Panc1 (cell line): Measurements from ENCODE around the gene NID1. TPM values are rescaled to one million over a fixed set of nuclear protein-coding genes. Genes with fewer than 3 reads are reported as not detected.

Experiments used
- ATAC-seq: fragments of 200-7000 bp; cut with Tn5 transposase; 2 replicates; pipeline ENCODE4 v1.9.1; 2020; ENCODE audit warnings: mild to moderate bottlenecking, moderate library complexity
- BruUV-seq: library from RNA; stranded (reverse); fragments of 400-500 nt; replicated peaks from 2 replicates; lab custom pipeline; 2021; lab: Mats Ljungman, UMichigan
- CTCF ChIA-PET: fragments of 300-600 bp; sonication (Branson Sonifier 250); formaldehyde crosslinking; loops from one replicate; lab custom pipeline; 2022; ENCODE audit warnings: antibody characterized with exemption; lab: Charles Lee
- POLR2A ChIA-PET: fragments of 300-600 bp; sonication (Branson Sonifier 250); formaldehyde crosslinking; loops from one replicate; lab custom pipeline; 2022; ENCODE audit warnings: antibody characterized with exemption; lab: Charles Lee
- DNase-seq: peaks from one replicate; pipeline ENCODE4 v3.0.0-alpha.2; 2010; ENCODE audit warnings: low read depth, low spot score
- H3K27ac ChIP-seq: 2 replicates; pipeline ENCODE4 v1.5.1; 2011; ENCODE audit warnings: mild to moderate bottlenecking, low read length, inconsistent platforms
- H3K27me3 ChIP-seq: fragments of 200-500 bp; sonication (Bioruptor generic); 2 replicates; pipeline ENCODE4 v1.6.0; 2014; ENCODE audit warnings: low read length, inconsistent platforms; ENCODE audit not compliant: control insufficient read depth, insufficient read depth
- H3K36me3 ChIP-seq: fragments of 200-500 bp; sonication (Bioruptor generic); 2 replicates; pipeline ENCODE4 v1.5.1; 2014; ENCODE audit warnings: inconsistent platforms, mild to moderate bottlenecking, low read length, moderate library complexity; ENCODE audit not compliant: control insufficient read depth, insufficient read depth
- H3K4me1 ChIP-seq: 2 replicates; pipeline ENCODE4 v1.5.1; 2011; ENCODE audit warnings: inconsistent platforms, mild to moderate bottlenecking, low read length, moderate library complexity; ENCODE audit not compliant: control insufficient read depth, insufficient read depth
- H3K4me3 ChIP-seq, 2 experiments: 2 replicates each; pipeline ENCODE4 v1.5.1; 2011 to 2012; ENCODE audit warnings: low read depth in 2 of 2, low read length in 2 of 2, mild to moderate bottlenecking in 2 of 2, inconsistent platforms in 1 of 2, moderate library complexity in 1 of 2
- H3K9me3 ChIP-seq: fragments of 200-500 bp; sonication (Bioruptor generic); 2 replicates; pipeline ENCODE4 v1.5.1; 2014; ENCODE audit warnings: low read depth, mild to moderate bottlenecking, inconsistent platforms, low read length, moderate library complexity; ENCODE audit not compliant: control insufficient read depth, insufficient read depth
- POLR2AphosphoS5 ChIP-seq: IDR thresholded peaks from 2 replicates; pipeline ENCODE4 v1.6.1; 2012; ENCODE audit warnings: mild to moderate bottlenecking, low read depth, low read length, moderate library complexity
- SIN3A ChIP-seq: IDR thresholded peaks from 2 replicates; pipeline ENCODE4 v1.6.1; 2012; ENCODE audit warnings: low read depth, mild to moderate bottlenecking, low read length, moderate library complexity, borderline replicate concordance; ENCODE audit not compliant: insufficient read depth
- TCF7L2 ChIP-seq: IDR thresholded peaks from 2 replicates; pipeline ENCODE4 v1.6.1; 2011; ENCODE audit warnings: mild to moderate bottlenecking, low read depth, low read length, inconsistent platforms
- in situ Hi-C: cut with HindIII; loops from 2 replicates; pipeline ENCODE4 v1.10.0; 2016; ENCODE audit warnings: low sequenced_read_pairs, low pct_unique_long_range_greater_than_20kb
- intact Hi-C: fragments of 100-400 bp; cut with micrococcal nuclease; formaldehyde crosslinking; loops from one replicate; pipeline ENCODE4 v1.10.0; 2022; ENCODE audit not compliant: unreplicated experiment
- total RNA-seq: library from RNA; stranded (reverse); gene quantifications from one replicate; pipeline ENCODE4 v1.2.1, GENCODE V29; 2021; ENCODE audit not compliant: unreplicated experiment
- TF ChIP-seq, protein P1 (sequence below), 2 experiments: IDR thresholded peaks; 2 replicates each; pipeline ENCODE4 v1.6.1; 2011 to 2012; ENCODE audit warnings: low read depth in 2 of 2, control low read depth in 1 of 2, low read length in 1 of 2, mild to moderate bottlenecking in 1 of 2, moderate library complexity in 1 of 2; ENCODE audit not compliant: insufficient read depth in 1 of 2
- TF ChIP-seq, protein P2 (sequence below): fragments of 450-650 bp; IDR thresholded peaks from 2 replicates; pipeline ENCODE4 v1.5.1; 2017; ENCODE audit warnings: mild to moderate bottlenecking

Gene NID1
- total RNA-seq, 1 experiment from 2014 or later: 89.3 TPM

DNA sequence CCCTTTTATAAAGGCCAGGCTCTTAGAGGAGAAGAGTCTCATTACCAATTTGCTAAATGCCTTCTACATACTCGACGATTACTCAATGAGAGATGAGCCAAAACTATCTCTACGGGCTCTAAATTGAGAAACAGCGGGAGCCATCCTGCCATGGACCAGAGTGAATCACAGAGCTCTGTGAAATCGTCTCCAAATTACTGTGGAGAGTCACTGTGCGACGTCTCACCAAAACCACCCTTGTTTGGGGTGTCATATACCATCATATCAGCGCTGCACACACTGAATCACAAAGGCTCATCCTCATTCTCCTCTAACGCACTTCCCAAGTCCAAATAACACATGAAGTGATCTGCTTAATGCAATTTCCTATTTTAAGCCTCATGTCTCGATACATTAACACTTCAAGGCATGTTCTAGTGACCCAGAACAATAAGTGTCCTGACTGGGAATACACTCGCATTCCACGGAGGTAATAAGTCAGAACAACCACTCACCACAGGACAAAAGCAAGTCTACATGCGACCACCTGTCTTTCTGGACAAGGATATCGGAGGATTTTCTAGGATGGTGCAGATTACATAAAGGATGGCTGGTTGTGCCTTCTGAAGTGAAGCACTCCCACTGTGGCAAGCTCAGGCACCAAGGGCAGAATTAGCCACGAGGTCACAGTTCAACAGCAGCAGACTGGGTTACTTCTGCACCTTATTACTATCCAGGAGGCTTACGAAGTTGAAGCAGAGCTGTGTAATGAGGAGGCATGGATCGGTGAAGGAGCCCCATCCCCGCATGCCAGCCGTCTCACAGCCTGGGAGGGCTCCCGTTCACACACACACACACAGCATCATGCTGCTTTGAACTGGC is 44.3 kb downstream of the NID1 start:
- H3K36me3 ChIP-seq: no peaks in the 10 kb centered on the region
- POLR2A ChIA-PET: no interaction called here
- intact Hi-C loops (no loop called here), in situ Hi-C loops (no loop called here)
- CTCF ChIA-PET: no interaction called here
- H3K27ac ChIP-seq: no peak overlapping the region
- TF ChIP-seq, protein P1, sequence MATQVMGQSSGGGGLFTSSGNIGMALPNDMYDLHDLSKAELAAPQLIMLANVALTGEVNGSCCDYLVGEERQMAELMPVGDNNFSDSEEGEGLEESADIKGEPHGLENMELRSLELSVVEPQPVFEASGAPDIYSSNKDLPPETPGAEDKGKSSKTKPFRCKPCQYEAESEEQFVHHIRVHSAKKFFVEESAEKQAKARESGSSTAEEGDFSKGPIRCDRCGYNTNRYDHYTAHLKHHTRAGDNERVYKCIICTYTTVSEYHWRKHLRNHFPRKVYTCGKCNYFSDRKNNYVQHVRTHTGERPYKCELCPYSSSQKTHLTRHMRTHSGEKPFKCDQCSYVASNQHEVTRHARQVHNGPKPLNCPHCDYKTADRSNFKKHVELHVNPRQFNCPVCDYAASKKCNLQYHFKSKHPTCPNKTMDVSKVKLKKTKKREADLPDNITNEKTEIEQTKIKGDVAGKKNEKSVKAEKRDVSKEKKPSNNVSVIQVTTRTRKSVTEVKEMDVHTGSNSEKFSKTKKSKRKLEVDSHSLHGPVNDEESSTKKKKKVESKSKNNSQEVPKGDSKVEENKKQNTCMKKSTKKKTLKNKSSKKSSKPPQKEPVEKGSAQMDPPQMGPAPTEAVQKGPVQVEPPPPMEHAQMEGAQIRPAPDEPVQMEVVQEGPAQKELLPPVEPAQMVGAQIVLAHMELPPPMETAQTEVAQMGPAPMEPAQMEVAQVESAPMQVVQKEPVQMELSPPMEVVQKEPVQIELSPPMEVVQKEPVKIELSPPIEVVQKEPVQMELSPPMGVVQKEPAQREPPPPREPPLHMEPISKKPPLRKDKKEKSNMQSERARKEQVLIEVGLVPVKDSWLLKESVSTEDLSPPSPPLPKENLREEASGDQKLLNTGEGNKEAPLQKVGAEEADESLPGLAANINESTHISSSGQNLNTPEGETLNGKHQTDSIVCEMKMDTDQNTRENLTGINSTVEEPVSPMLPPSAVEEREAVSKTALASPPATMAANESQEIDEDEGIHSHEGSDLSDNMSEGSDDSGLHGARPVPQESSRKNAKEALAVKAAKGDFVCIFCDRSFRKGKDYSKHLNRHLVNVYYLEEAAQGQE (IDR thresholded peaks at IDR 0.05; ENCODE audit: insufficient read depth in 1 of 2, low read depth in 2 of 2, low read length in 1 of 2): no peak
- TF ChIP-seq, protein P2, sequence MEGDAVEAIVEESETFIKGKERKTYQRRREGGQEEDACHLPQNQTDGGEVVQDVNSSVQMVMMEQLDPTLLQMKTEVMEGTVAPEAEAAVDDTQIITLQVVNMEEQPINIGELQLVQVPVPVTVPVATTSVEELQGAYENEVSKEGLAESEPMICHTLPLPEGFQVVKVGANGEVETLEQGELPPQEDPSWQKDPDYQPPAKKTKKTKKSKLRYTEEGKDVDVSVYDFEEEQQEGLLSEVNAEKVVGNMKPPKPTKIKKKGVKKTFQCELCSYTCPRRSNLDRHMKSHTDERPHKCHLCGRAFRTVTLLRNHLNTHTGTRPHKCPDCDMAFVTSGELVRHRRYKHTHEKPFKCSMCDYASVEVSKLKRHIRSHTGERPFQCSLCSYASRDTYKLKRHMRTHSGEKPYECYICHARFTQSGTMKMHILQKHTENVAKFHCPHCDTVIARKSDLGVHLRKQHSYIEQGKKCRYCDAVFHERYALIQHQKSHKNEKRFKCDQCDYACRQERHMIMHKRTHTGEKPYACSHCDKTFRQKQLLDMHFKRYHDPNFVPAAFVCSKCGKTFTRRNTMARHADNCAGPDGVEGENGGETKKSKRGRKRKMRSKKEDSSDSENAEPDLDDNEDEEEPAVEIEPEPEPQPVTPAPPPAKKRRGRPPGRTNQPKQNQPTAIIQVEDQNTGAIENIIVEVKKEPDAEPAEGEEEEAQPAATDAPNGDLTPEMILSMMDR: no peak
- no peak for TF ChIP-seq TCF7L2
- no peak for TF ChIP-seq POLR2AphosphoS5
- no peak for TF ChIP-seq SIN3A
- no peaks in the 10 kb centered on the region for H3K4me1 ChIP-seq
- H3K9me3 ChIP-seq: no peaks in the 10 kb centered on the region
- no peaks in the 10 kb centered on the region for H3K27me3 ChIP-seq
- DNase-seq (no peak), ATAC-seq (no peak)
- no TSS peak for BruUV-seq
- H3K4me3 ChIP-seq: no peak overlapping the region

DNA sequence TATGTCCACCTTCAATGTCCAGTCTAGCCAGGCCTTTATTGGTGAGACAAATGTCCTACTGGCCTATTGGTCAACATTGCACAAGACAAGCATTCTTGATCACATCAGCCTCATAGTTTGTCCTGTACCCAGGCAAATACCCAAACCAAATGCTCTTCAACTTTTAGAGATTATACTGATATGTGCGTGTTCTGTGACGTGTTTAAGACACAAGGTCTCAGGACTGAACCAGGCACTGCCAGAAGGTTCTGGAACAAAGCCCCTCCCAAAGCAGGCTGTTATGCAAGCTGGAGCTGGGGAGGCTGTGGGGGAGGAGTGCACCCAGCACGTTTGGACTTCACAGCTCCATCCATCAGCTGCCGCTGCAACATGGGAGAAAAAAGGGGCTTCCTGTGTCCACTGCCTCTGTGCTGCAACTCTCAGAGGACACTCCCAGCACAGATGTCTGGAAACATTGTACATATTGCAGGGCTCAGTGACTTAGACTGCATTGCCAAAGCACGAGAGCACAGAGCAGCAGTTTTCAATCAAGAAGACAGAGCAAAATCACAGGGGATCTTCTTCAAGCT is 45.9 kb downstream of the NID1 start:
- H3K9me3 ChIP-seq: no peaks in the 10 kb centered on the region
- DNase-seq (no peak), ATAC-seq (no peak; the same call in 1 of the 2 replicates)
- H3K27ac ChIP-seq: no peak overlapping the region
- H3K4me3 ChIP-seq: no peak overlapping the region
- H3K27me3 ChIP-seq: no peaks in the 10 kb centered on the region
- in situ Hi-C loops: no loop called here
- ChIA-PET POLR2A (interaction anchor here (0.7 kb wide), 2 partner anchors 206 to 821 kb away, joined by 3 read pairs; no protein-coding TSS in a partner anchor), CTCF (no interaction called here)
- no peaks in the 10 kb centered on the region for H3K36me3 ChIP-seq
- H3K4me1 ChIP-seq: no peaks in the 10 kb centered on the region
- intact Hi-C loops: no loop called here
- no TSS peak for BruUV-seq
- TF ChIP-seq, protein P2: no peak
- TF ChIP-seq SIN3A (no peak), POLR2AphosphoS5 (no peak), TCF7L2 (no peak)
- TF ChIP-seq, protein P1 (IDR thresholded peaks at IDR 0.05; ENCODE audit: insufficient read depth in 1 of 2, low read depth in 2 of 2, low read length in 1 of 2): no peak
